K562 (cell line): ENCODE measurements around the gene GNB5. TPM values are rescaled to one million over a fixed set of nuclear protein-coding genes. Genes with fewer than 3 reads are reported as not detected.

ENCODE experiments used
- ATAC-seq: fragments of 200-7000 bp; cut with Tn5 transposase; 3 replicates; pipeline ENCODE4 v1.9.1; 2020; ENCODE audit warnings: moderate library complexity
- BruUV-seq: library from RNA; stranded (reverse); fragments of 400-500 nt; replicated peaks from 2 replicates; lab custom pipeline; 2021; lab: Mats Ljungman, UMichigan
- CTCF ChIA-PET: fragments of 300-600 bp; formaldehyde crosslinking; extraction: SDS; loops from one replicate; lab custom pipeline; 2021; ENCODE audit warnings: low intra/inter-chr PET ratio; lab: Yijun Ruan, JAX
- POLR2A ChIA-PET: fragments of 300-600, 350-650 bp; sonication (Branson Sonifier 250); formaldehyde crosslinking; extraction: SDS; loops from one replicate; lab custom pipeline; 2021; ENCODE audit warnings: antibody characterized with exemption, inconsistent platforms; lab: Yijun Ruan, JAX
- DNase-seq, 4 experiments: peaks; one replicate each; pipeline versions ENCODE4 v3.0.0 to v3.0.0-alpha.2; 2011 to 2018; ENCODE audit warnings: low spot score in 3 of 4, mixed read lengths in 3 of 4; ENCODE audit errors: extremely low read depth in 1 of 4
- FAIRE-seq: peaks from 2 replicates; lab custom pipeline; 2011; peaks lifted over from hg19 to GRCh38; lab: Jason Lieb, UNC
- H2AFZ ChIP-seq: 2 replicates; pipeline ENCODE4 v1.6.0; 2011; ENCODE audit warnings: low read depth, low read length, control low read depth, inconsistent platforms
- H3K27ac ChIP-seq: fragments of 200-600 bp; 3 replicates; pipeline ENCODE4 v1.8.0; 2011; ENCODE audit warnings: low read depth, mild to moderate bottlenecking, control low read depth, inconsistent platforms, low read length, moderate library complexity, mixed read lengths; ENCODE audit errors: extremely low read depth
- H3K27me3 ChIP-seq, 2 experiments: fragments of 300-600 bp in 1 of 2; 2 replicates in 1 of 2; 3 replicates in 1 of 2; pipeline versions ENCODE4 v1.6.0 to v1.8.0; 2011; ENCODE audit warnings: inconsistent platforms in 2 of 2, low read length in 2 of 2, mild to moderate bottlenecking in 1 of 2, mixed read lengths in 1 of 2, moderate library complexity in 1 of 2; ENCODE audit not compliant: control insufficient read depth in 2 of 2, insufficient read depth in 2 of 2
- H3K36me3 ChIP-seq: fragments of 300-600 bp; 3 replicates; pipeline ENCODE4 v1.8.0; 2011; ENCODE audit warnings: mild to moderate bottlenecking, low read length, inconsistent platforms; ENCODE audit not compliant: control insufficient read depth, insufficient read depth
- H3K4me1 ChIP-seq, 2 experiments: fragments of 200-600 bp in 1 of 2; replicated peaks in 1 of 2; 2 replicates in 1 of 2; 3 replicates in 1 of 2; pipeline versions ENCODE4 v1.5.1 to v1.8.0; 2011; ENCODE audit warnings: inconsistent platforms in 2 of 2, low read length in 2 of 2, mild to moderate bottlenecking in 1 of 2, mixed read lengths in 1 of 2, moderate library complexity in 1 of 2; ENCODE audit not compliant: control insufficient read depth in 2 of 2, insufficient read depth in 2 of 2
- H3K4me2 ChIP-seq: 2 replicates; pipeline ENCODE4 v1.6.1; 2011; ENCODE audit warnings: low read length, control low read depth, inconsistent platforms, mixed read lengths; ENCODE audit not compliant: insufficient read depth
- H3K4me3 ChIP-seq: fragments of 200-600 bp; sonication (generic), shearing (Covaris generic); 2 replicates; pipeline ENCODE4 v1.5.1; 2016; ENCODE audit warnings: control low read depth, inconsistent platforms
- H3K79me2 ChIP-seq: fragments of 200-600 bp; 3 replicates; pipeline ENCODE4 v1.8.0; 2011; ENCODE audit warnings: low read length, inconsistent platforms; ENCODE audit not compliant: control insufficient read depth, insufficient read depth
- H3K9ac ChIP-seq, 2 experiments: 2 replicates each; pipeline versions ENCODE4 v1.6.0 to v1.6.1; 2011; ENCODE audit warnings: low read depth in 2 of 2, low read length in 2 of 2, control low read depth in 1 of 2, inconsistent platforms in 1 of 2, mild to moderate bottlenecking in 1 of 2, mixed read lengths in 1 of 2; ENCODE audit not compliant: insufficient read depth in 1 of 2
- H3K9me1 ChIP-seq: one replicate; pipeline ENCODE4 v1.6.0; 2011; ENCODE audit warnings: inconsistent platforms, mild to moderate bottlenecking, low read length, moderate library complexity; ENCODE audit not compliant: control insufficient read depth, insufficient read depth
- H3K9me3 ChIP-seq: replicated peaks from 2 replicates; pipeline ENCODE4 v1.5.1; 2011; ENCODE audit warnings: low read depth, low read length, inconsistent platforms; ENCODE audit not compliant: control insufficient read depth, insufficient read depth
- H4K20me1 ChIP-seq: replicated peaks from 2 replicates; pipeline ENCODE4 v1.6.1; 2011; ENCODE audit warnings: low read length, inconsistent platforms, mixed read lengths; ENCODE audit not compliant: control insufficient read depth, insufficient read depth
- ETS2 ChIP-seq: IDR thresholded peaks from 2 replicates; pipeline ENCODE4 v1.6.1; 2016; ENCODE audit warnings: borderline replicate concordance, missing genetic modification characterization, mild to moderate bottlenecking, moderate library complexity, missing compliant biosample characterization; ENCODE audit not compliant: poor library complexity, severe bottlenecking
- NFRKB ChIP-seq: fragments of 450-650 bp; IDR thresholded peaks from 2 replicates; pipeline ENCODE4 v1.6.1; 2016; ENCODE audit warnings: low read depth
- PRDM10 ChIP-seq: fragments of 450-650 bp; IDR thresholded peaks from 2 replicates; pipeline ENCODE4 v1.6.1; 2018; ENCODE audit not compliant: partially characterized antibody
- RBBP5 ChIP-seq: fragments of 200-600 bp; sonication (generic); IDR thresholded peaks from 2 replicates; pipeline ENCODE4 v1.6.1; 2012; ENCODE audit warnings: borderline replicate concordance, mild to moderate bottlenecking, low read length, control low read depth, inconsistent platforms; ENCODE audit not compliant: insufficient read depth, poor library complexity, severe bottlenecking
- STAT6 ChIP-seq: sonication (generic); formaldehyde crosslinking; IDR thresholded peaks from 2 replicates; pipeline ENCODE4 v1.8.1; 2023; ENCODE audit warnings: mild to moderate bottlenecking, missing genetic modification reagents
- TCF7L2 ChIP-seq: fragments of 150-350 bp; IDR thresholded peaks from 2 replicates; pipeline ENCODE4 v1.6.1; 2016; ENCODE audit warnings: low read depth, mild to moderate bottlenecking, low read length, moderate library complexity
- WGBS: fragments of 100-300 bp; shearing (Covaris generic); methylation state at CpG from one replicate; pipeline ENCODE4 v1.1.6; 2016; ENCODE audit warnings: low coverage, mixed read lengths; ENCODE audit not compliant: insufficient coverage; ENCODE audit errors: missing lambda C conversion rate; 5-methylcytosine and 5-hydroxymethylcytosine counted together
- in situ Hi-C: fragments of 300-500 bp; cut with MboI; formaldehyde crosslinking; loops from 4 replicates; pipeline ENCODE4 v1.15.0; 2018; ENCODE audit warnings: inconsistent platforms, mixed read lengths
- intact Hi-C: fragments of 100-400 bp; cut with micrococcal nuclease; formaldehyde crosslinking; loops from 2 replicates; pipeline ENCODE4 v1.14.2; 2022
- polyA plus RNA-seq, 8 experiments: library from polyadenylated mRNA; depleted of rRNA in 4 of 8; stranded (reverse) in 5 of 8; unstranded in 3 of 8; fragments of >200 nt; fragmentation: Nextera tagmentation in 2 of 8; fragmentation: Illumina TruSeq in 1 of 8; extraction: Ambion mirVana in 2 of 8; extraction: Trizol in 1 of 8; gene quantifications; 2 replicates each; pipeline versions ENCODE4 v1.2.1 to v1.2.3, GENCODE V29; 2011 to 2014; ENCODE audit warnings: inconsistent platforms in 1 of 8, missing spikeins in 1 of 8
- total RNA-seq, 7 experiments: library from RNA; depleted of rRNA in 6 of 7; stranded (reverse); fragments of >200 nt in 6 of 7; fragmentation: Illumina TruSeq in 2 of 7; extraction: Trizol in 2 of 7; gene quantifications; 2 replicates each; pipeline versions ENCODE4 v1.2.1 to v1.2.3, GENCODE V29; 2011 to 2021; ENCODE audit warnings: low replicate concordance in 1 of 7

Gene GNB5
- total and polyA plus RNA-seq, 9 of the 15 experiments (the other 6 are each of a cell fraction or from before 2014, with no cell fraction given): 0.11 to 2.1 (median 0.77) TPM

GRCh38 chr15:52105846-52106245, 85.3 kb downstream of the GNB5 start:
- H3K4me3 ChIP-seq: no peak overlapping the region
- H3K9me3 ChIP-seq: no peaks in the 10 kb centered on the region
- H3K27me3 ChIP-seq: 0 out of 5 replicates have a peak, but pooled peaks cover 0 to 2% of the 10 kb centered on the region in 2 experiments
- H3K4me1 ChIP-seq: peaks cover 0 to 4% of the 10 kb centered on the region in 2 experiments; a peak in 3 of 5 replicates
- ChIA-PET CTCF (no interaction called here), POLR2A (no interaction called here)
- no peaks in the 10 kb centered on the region for H3K9me1 ChIP-seq
- intact Hi-C loops: no loop called here
- WGBS: 23% methylated on average over 2 of the region's 2 CpGs
- no peak for ATAC-seq
- no peak for TF ChIP-seq ETS2 (tag)
- TF ChIP-seq NFRKB: no peak
- no peak for TF ChIP-seq RBBP5
- TF ChIP-seq STAT6 (CRISPR knock-in tag): no peak
- TF ChIP-seq PRDM10: no peak
- TF ChIP-seq TCF7L2: no peak
- TF ChIP-seq, all 486 proteins: peak for 0
- H3K4me2 ChIP-seq: no peak overlapping the region
- DNase-seq (no peak), FAIRE-seq (no peak)
- no peak overlapping the region for H2AFZ ChIP-seq
- H3K27ac ChIP-seq: no peak overlapping the region
- H4K20me1 ChIP-seq: no peaks in the 10 kb centered on the region
- H3K9ac ChIP-seq: no peak overlapping the region
- no peaks in the 10 kb centered on the region for H3K79me2 ChIP-seq
- no TSS peak for BruUV-seq
- in situ Hi-C loops: no loop called here
- no peaks in the 10 kb centered on the region for H3K36me3 ChIP-seq
